Measurements from ENCODE around the gene MEPE. TPM values are rescaled to one million over a fixed set of nuclear protein-coding genes. Genes with fewer than 3 reads are reported as not detected.

Gene MEPE
- total RNA-seq, 1 experiment from 2014 or later: not detected

DNA sequence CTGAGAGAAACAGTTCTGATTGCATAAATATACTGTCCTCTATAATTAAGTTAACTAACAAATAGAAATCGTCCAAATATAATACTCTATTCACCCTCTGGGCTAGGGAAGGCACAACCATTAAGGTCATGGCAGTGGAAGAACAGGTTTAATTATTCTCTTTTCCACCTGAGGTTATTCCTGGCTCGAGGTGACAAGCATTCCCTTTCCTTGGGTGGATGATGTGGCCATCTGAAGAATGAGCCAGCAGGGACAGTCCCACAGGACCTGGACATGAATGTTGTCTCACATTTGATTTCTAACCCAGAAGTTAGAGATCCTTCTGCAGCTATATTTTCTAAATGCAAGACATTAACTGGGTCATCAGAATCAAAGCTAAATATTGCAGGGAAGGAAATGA lies 27.9 kb upstream of the MEPE start:
- ATAC-seq (no peak), DNase-seq (ENCODE audit: low read depth, low spot score) (no peak)
- Histone ChIP-seq H3K4me3 (ENCODE audit: low read depth in 2 of 2, low read length in 2 of 2) (no peak overlapping the region), H3K4me1 (ENCODE audit: control insufficient read depth, insufficient read depth, low read length) (no peaks in the 10 kb centered on the region), H3K27me3 (ENCODE audit: control insufficient read depth, insufficient read depth, low read length) (no peaks in the 10 kb centered on the region), H3K9me3 (ENCODE audit: control insufficient read depth, insufficient read depth, low read depth, low read length) (no peaks in the 10 kb centered on the region), H3K27ac (ENCODE audit: low read length) (no peak overlapping the region), H3K36me3 (ENCODE audit: control insufficient read depth, insufficient read depth, low read length) (no peaks in the 10 kb centered on the region)
- TF ChIP-seq SIN3A (IDR thresholded peaks at IDR 0.05; ENCODE audit: borderline replicate concordance, insufficient read depth, low read depth, low read length) (no peak), POLR2AphosphoS5 (IDR thresholded peaks at IDR 0.05; ENCODE audit: low read depth, low read length) (no peak), TCF7L2 (IDR thresholded peaks at IDR 0.05; ENCODE audit: low read depth, low read length) (no peak), CTCF (IDR thresholded peaks at IDR 0.05) (no peak)
- TF ChIP-seq, protein P1, sequence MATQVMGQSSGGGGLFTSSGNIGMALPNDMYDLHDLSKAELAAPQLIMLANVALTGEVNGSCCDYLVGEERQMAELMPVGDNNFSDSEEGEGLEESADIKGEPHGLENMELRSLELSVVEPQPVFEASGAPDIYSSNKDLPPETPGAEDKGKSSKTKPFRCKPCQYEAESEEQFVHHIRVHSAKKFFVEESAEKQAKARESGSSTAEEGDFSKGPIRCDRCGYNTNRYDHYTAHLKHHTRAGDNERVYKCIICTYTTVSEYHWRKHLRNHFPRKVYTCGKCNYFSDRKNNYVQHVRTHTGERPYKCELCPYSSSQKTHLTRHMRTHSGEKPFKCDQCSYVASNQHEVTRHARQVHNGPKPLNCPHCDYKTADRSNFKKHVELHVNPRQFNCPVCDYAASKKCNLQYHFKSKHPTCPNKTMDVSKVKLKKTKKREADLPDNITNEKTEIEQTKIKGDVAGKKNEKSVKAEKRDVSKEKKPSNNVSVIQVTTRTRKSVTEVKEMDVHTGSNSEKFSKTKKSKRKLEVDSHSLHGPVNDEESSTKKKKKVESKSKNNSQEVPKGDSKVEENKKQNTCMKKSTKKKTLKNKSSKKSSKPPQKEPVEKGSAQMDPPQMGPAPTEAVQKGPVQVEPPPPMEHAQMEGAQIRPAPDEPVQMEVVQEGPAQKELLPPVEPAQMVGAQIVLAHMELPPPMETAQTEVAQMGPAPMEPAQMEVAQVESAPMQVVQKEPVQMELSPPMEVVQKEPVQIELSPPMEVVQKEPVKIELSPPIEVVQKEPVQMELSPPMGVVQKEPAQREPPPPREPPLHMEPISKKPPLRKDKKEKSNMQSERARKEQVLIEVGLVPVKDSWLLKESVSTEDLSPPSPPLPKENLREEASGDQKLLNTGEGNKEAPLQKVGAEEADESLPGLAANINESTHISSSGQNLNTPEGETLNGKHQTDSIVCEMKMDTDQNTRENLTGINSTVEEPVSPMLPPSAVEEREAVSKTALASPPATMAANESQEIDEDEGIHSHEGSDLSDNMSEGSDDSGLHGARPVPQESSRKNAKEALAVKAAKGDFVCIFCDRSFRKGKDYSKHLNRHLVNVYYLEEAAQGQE (IDR thresholded peaks at IDR 0.05; ENCODE audit: insufficient read depth in 1 of 2, low read depth in 2 of 2, low read length in 1 of 2): no peak
- in situ Hi-C loops (cut with HindIII; ENCODE audit: low pct_unique_long_range_greater_than_20kb, low sequenced_read_pairs): no loop called here
- no TSS peak for BruUV-seq (replicated peaks)
- ChIA-PET CTCF (no interaction called here), POLR2A (no interaction called here)
- intact Hi-C loops (cut with micrococcal nuclease; ENCODE audit: unreplicated experiment): no loop called here

- TF ChIP-seq CTCF (IDR thresholded peaks at IDR 0.05) (no peak), TCF7L2 (IDR thresholded peaks at IDR 0.05; ENCODE audit: low read depth, low read length) (no peak), SIN3A (IDR thresholded peaks at IDR 0.05; ENCODE audit: borderline replicate concordance, insufficient read depth, low read depth, low read length) (no peak), POLR2AphosphoS5 (IDR thresholded peaks at IDR 0.05; ENCODE audit: low read depth, low read length) (no peak)
- TF ChIP-seq, protein P1 (IDR thresholded peaks at IDR 0.05; ENCODE audit: insufficient read depth in 1 of 2, low read depth in 2 of 2, low read length in 1 of 2): no peak
- POLR2A ChIA-PET: no interaction called here
- in situ Hi-C loops (cut with HindIII; ENCODE audit: low pct_unique_long_range_greater_than_20kb, low sequenced_read_pairs) (no loop called here), intact Hi-C loops (cut with micrococcal nuclease; ENCODE audit: unreplicated experiment) (no loop called here)
- CTCF ChIA-PET: no interaction called here
- H3K36me3 ChIP-seq (ENCODE audit: control insufficient read depth, insufficient read depth, low read length): no peaks in the 10 kb centered on the region
- no TSS peak for BruUV-seq (replicated peaks)
- H3K27ac ChIP-seq (ENCODE audit: low read length): no peak overlapping the region
- ATAC-seq (no peak), DNase-seq (ENCODE audit: low read depth, low spot score) (no peak)
- no peaks in the 10 kb centered on the region for H3K9me3 ChIP-seq (ENCODE audit: control insufficient read depth, insufficient read depth, low read depth, low read length)
- H3K4me1 ChIP-seq (ENCODE audit: control insufficient read depth, insufficient read depth, low read length): no peaks in the 10 kb centered on the region
- no peak overlapping the region for H3K4me3 ChIP-seq (ENCODE audit: low read depth in 2 of 2, low read length in 2 of 2)
- H3K27me3 ChIP-seq (ENCODE audit: control insufficient read depth, insufficient read depth, low read length): no peaks in the 10 kb centered on the region
These were observed 26.8 kb upstream of the MEPE start for GRCh38 chr4:87805971-87806370.

All from Panc1 (cell line).